HEK293T (cell line): ENCODE measurements around the gene SH2D4B.

Experiments
- ELF4 ChIP-seq: fragments of 450-650 bp; IDR thresholded peaks from 2 replicates; pipeline ENCODE4 v1.6.1; 2017; ENCODE audit warnings: antibody characterized with exemption
- FOXM1 ChIP-seq: fragments of 450-650 bp; IDR thresholded peaks from 2 replicates; pipeline ENCODE4 v1.6.1; 2017; ENCODE audit warnings: mild to moderate bottlenecking, borderline replicate concordance
- SP1 ChIP-seq: fragments of 450-650 bp; IDR thresholded peaks from 2 replicates; pipeline ENCODE4 v1.6.1; 2017
- SUZ12 ChIP-seq: fragments of 450-650 bp; IDR thresholded peaks from 2 replicates; pipeline ENCODE4 v1.6.1; 2016; ENCODE audit warnings: mild to moderate bottlenecking

DNA sequence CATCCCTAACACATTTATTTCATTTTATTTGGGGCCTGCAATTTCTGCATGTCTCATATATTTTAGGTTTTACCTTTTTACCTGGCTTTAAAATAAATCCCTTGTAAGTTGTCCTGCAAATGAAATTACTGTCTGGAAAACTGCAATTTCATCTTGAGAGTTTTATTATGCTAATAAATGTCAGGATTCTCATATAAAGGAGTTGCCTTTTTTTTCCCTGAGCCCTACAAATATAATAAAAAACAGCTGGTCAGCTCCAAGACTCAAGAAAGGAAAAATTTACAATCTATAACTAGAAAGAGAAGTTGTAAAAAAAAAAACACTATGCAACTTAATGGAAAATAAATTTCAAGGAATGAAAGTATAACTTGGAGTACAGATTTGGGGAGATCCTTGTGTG is 108.7 kb downstream of the SH2D4B start:
- TF ChIP-seq SP1 (no peak), ELF4 (no peak), FOXM1 (no peak), SUZ12 (no peak)
